Kidney capillary endothelial cell (primary cell): ENCODE data around the gene SENP2.

Source experiments
- DNase-seq: peaks from one replicate; pipeline ENCODE4 v3.0.0-alpha.2; 2018; ENCODE audit warnings: low spot score

Gene SENP2

DNA sequence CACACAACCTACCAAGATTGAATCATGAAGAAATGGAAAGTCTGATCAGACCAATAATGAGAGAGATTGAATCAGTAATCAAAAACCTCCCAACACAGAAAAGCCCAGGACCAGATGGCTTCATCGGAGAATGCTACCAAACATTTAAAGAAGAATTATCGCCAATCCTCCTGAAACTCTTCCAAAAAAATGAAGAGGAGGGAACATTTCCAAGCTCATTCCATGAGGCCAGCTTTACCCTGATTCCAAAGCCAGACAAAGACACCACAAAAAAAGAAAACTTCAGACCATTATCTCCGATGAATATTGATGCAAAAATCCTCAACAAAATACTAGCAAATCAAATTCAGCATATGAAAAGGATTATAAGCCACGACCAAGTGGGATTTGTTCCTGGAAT, 94.1 kb downstream of the SENP2 start:
- DNase-seq: no peak
